A549 (cell line): ENCODE results near the gene ACTR1A. TPM values are rescaled to one million over a fixed set of nuclear protein-coding genes. Genes with fewer than 3 reads are reported as not detected.

ENCODE experiments used
- ATAC-seq, 2 experiments: fragments of 200-7000 bp in 1 of 2; fragments of >200 bp in 1 of 2; cut with Nextera tagmentation in 1 of 2; cut with Tn5 transposase in 1 of 2; 3 replicates each; pipeline versions ENCODE4 v1.8.0 to v1.9.1; 2018 to 2020; ENCODE audit warnings: mild to moderate bottlenecking in 1 of 2, moderate library complexity in 1 of 2
- CTCF ChIA-PET: fragments of 300-600 bp; sonication (Branson Sonifier 250); formaldehyde crosslinking; extraction: SDS; loops from one replicate; lab custom pipeline; 2021; ENCODE audit warnings: antibody characterized with exemption, inconsistent platforms; lab: Yijun Ruan, JAX
- POLR2A ChIA-PET: fragments of 350-600 bp; formaldehyde crosslinking; extraction: SDS; loops from one replicate; lab custom pipeline; 2021; ENCODE audit warnings: antibody characterized with exemption, inconsistent platforms; lab: Yijun Ruan, JAX
- DNase-seq, 2 experiments: peaks; one replicate each; pipeline versions ENCODE4 v3.0.0 to v3.0.0-alpha.2; 2011 to 2016; ENCODE audit warnings: low read depth in 1 of 2, low spot score in 1 of 2
- FAIRE-seq: peaks from 2 replicates; lab custom pipeline; 2011; peaks lifted over from hg19 to GRCh38; lab: Jason Lieb, UNC
- H3K27ac ChIP-seq, 2 experiments: fragments of >200 bp; sonication (Bioruptor Twin); formaldehyde crosslinking; 3 replicates each; pipeline ENCODE4 v1.5.1; 2016 to 2017
- H3K4me1 ChIP-seq: fragments of >200 bp; sonication (Bioruptor Twin); formaldehyde crosslinking; 3 replicates; pipeline ENCODE4 v1.6.1; 2016
- H3K4me2 ChIP-seq: fragments of >200 bp; sonication (Bioruptor Twin); formaldehyde crosslinking; 3 replicates; pipeline ENCODE4 v1.6.1; 2016
- H3K4me3 ChIP-seq: fragments of >200 bp; sonication (Bioruptor Twin); formaldehyde crosslinking; 3 replicates; pipeline ENCODE4 v1.5.1; 2016
- H3K9me3 ChIP-seq: fragments of >200 bp; sonication (Bioruptor Twin); formaldehyde crosslinking; 3 replicates; pipeline ENCODE4 v1.6.1; 2016
- BHLHE40 ChIP-seq: IDR thresholded peaks from 2 replicates; pipeline ENCODE4 v1.6.1; 2012; ENCODE audit warnings: low read depth, low read length, inconsistent platforms
- CBX8 ChIP-seq: fragments of 200-600 bp; sonication (generic); IDR thresholded peaks from 2 replicates; pipeline ENCODE4 v1.6.1; 2016
- CHD2 ChIP-seq: fragments of 150-350 bp; IDR thresholded peaks from 2 replicates; pipeline ENCODE4 v1.6.1; 2014; ENCODE audit warnings: low read length; ENCODE audit not compliant: partially characterized antibody
- HEYL ChIP-seq: fragments of 250-450 bp; sonication (Bioruptor Pico); IDR thresholded peaks from 2 replicates; pipeline ENCODE4 v1.8.0; 2021; ENCODE audit warnings: mild to moderate bottlenecking, moderate library complexity
- HOXA7 ChIP-seq: fragments of 250-450 bp; sonication (Bioruptor Pico); IDR thresholded peaks from 2 replicates; pipeline ENCODE4 v1.5.0; 2020; ENCODE audit warnings: mild to moderate bottlenecking, moderate library complexity
- HOXB13 ChIP-seq: fragments of 250-450 bp; sonication (Bioruptor Pico); IDR thresholded peaks from 2 replicates; pipeline ENCODE4 v1.5.0; 2020; ENCODE audit warnings: low read depth, mild to moderate bottlenecking, moderate library complexity
- MAFK ChIP-seq: fragments of 450-650 bp; IDR thresholded peaks from 2 replicates; pipeline ENCODE4 v1.6.1; 2014; ENCODE audit not compliant: partially characterized antibody
- MYC ChIP-seq: IDR thresholded peaks from 2 replicates; pipeline ENCODE4 v1.6.1; 2012; ENCODE audit warnings: mild to moderate bottlenecking, inconsistent platforms, low read length, improper control_type of control experiment, borderline replicate concordance
- NFE2L2 ChIP-seq: fragments of 150-350 bp; conservative IDR thresholded peaks from 2 replicates; pipeline ENCODE4 v1.6.1; 2014; ENCODE audit warnings: low read length
- NPAS2 ChIP-seq: fragments of 250-450 bp; sonication (Bioruptor Pico); IDR thresholded peaks from 2 replicates; pipeline ENCODE4 v1.8.0; 2022; ENCODE audit warnings: mild to moderate bottlenecking, moderate library complexity, borderline replicate concordance
- NR3C1 ChIP-seq: fragments of >200 bp; sonication (Bioruptor Twin); formaldehyde crosslinking; IDR thresholded peaks from 3 replicates; pipeline ENCODE4 v1.6.1; 2017
- POLR2AphosphoS2 ChIP-seq: conservative IDR thresholded peaks from 2 replicates; pipeline ENCODE4 v1.6.1; 2012; ENCODE audit warnings: low read length, improper control_type of control experiment, inconsistent platforms
- RCOR1 ChIP-seq: fragments of 150-350 bp; IDR thresholded peaks from 2 replicates; pipeline ENCODE4 v1.6.1; 2014; ENCODE audit warnings: antibody characterized with exemption, low read length, low read depth
- SREBF2 ChIP-seq: fragments of 450-650 bp; IDR thresholded peaks from 2 replicates; pipeline ENCODE4 v1.6.1; 2014; ENCODE audit warnings: mild to moderate bottlenecking, moderate library complexity
- ZC3H11A ChIP-seq: fragments of 450-650 bp; IDR thresholded peaks from 2 replicates; pipeline ENCODE4 v1.6.1; 2014; ENCODE audit warnings: antibody characterized with exemption, mild to moderate bottlenecking
- ZNF302 ChIP-seq: fragments of 250-450 bp; sonication (Bioruptor Pico); IDR thresholded peaks from 2 replicates; pipeline ENCODE4 v1.9.0; 2021; ENCODE audit warnings: inconsistent platforms, mild to moderate bottlenecking, moderate library complexity
- WGBS: methylation state at CpG from one replicate; pipeline ENCODE4 v1.1.6; 2017; ENCODE audit errors: missing lambda C conversion rate; 5-methylcytosine and 5-hydroxymethylcytosine counted together
- polyA plus RNA-seq, 4 experiments: library from polyadenylated mRNA; depleted of rRNA in 3 of 4; stranded (reverse); fragments of >200 nt; fragmentation: RNase III in 1 of 4; extraction: RNeasy Plus Mini Kit Qiagen cat#74134 plus additional on column Dnase treatment in 1 of 4; gene quantifications; 2 replicates in 3 of 4; 3 replicates in 1 of 4; pipeline ENCODE4 v1.2.3, GENCODE V29; 2011 to 2017
- TF ChIP-seq, protein P1 (sequence below): fragments of >200 bp; sonication (Bioruptor Twin); formaldehyde crosslinking; IDR thresholded peaks from 2 replicates; pipeline ENCODE4 v1.6.1; 2016
- TF ChIP-seq, protein P2 (sequence below): fragments of >200 bp; sonication (Bioruptor Twin); formaldehyde crosslinking; IDR thresholded peaks from 3 replicates; pipeline ENCODE4 v1.6.1; 2016
- TF ChIP-seq, protein P3 (sequence below): fragments of 150-350 bp; IDR thresholded peaks from 2 replicates; pipeline ENCODE4 v1.6.1; 2014; ENCODE audit warnings: low read depth, mild to moderate bottlenecking, low read length
- TF ChIP-seq, protein P4 (sequence below): fragments of 250-450 bp; sonication (Bioruptor Pico); IDR thresholded peaks from 2 replicates; pipeline ENCODE4 v1.5.0; 2020; ENCODE audit warnings: low read depth, mild to moderate bottlenecking, moderate library complexity
- TF ChIP-seq, protein P5 (sequence below): fragments of >200 bp; sonication (Bioruptor Twin); formaldehyde crosslinking; IDR thresholded peaks from 3 replicates; pipeline ENCODE4 v1.5.1; 2016
- TF ChIP-seq, protein P6 (sequence below): fragments of 200-600 bp; sonication (generic); IDR thresholded peaks from 2 replicates; pipeline ENCODE4 v1.6.1; 2016; ENCODE audit warnings: antibody characterized with exemption, mild to moderate bottlenecking, moderate library complexity

ACTR1A gene
- polyA plus RNA-seq, 2 of the 4 experiments (the other 2 are of a cell fraction), result 85.8 to 114 TPM

DNA sequence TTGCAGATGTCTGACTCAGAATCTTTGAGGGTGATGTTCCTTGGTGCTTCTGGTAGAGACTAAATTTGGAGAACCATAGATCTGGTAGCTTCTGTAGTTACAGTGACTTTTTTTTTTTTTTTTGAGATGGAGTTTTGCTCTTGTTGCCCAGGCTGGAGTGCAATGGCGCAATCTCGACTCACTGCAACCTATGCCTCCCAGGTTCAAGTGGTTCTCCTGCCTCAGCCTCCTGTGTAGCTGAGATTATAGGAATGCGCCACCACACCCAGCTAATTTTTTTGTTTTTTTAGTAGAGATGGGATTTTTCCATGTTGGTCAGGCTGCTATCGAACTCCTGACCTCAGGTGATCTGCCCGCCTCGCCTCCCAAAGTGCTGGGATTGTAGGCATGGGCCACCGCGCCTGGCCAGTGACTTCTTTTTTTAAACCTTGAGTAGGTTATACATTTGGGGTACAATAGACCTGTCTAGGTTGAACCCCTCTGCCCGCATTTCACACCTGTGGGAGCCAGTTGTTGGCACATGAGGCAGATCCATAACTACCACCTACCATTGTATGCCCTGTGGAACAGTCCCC, 48.2 kb upstream of the ACTR1A start:
- WGBS, result 98% methylated on average over 9 of the region's 9 CpGs
- FAIRE-seq (no peak), DNase-seq (no peak), ATAC-seq (no peak)
- Histone ChIP-seq H3K27ac (no peak overlapping the region), H3K4me1 (no peaks in the 10 kb centered on the region), H3K4me2 (no peak overlapping the region), H3K4me3 (no peak overlapping the region), H3K9me3 (no peaks in the 10 kb centered on the region)
- POLR2A ChIA-PET, result no interaction called here
- TF ChIP-seq, protein P1, sequence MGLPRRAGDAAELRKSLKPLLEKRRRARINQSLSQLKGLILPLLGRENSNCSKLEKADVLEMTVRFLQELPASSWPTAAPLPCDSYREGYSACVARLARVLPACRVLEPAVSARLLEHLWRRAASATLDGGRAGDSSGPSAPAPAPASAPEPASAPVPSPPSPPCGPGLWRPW, result no peak
- TF ChIP-seq HEYL (CRISPR knock-in tag), result no peak
- TF ChIP-seq HOXA7 (CRISPR knock-in tag), result no peak
- no peak for TF ChIP-seq HOXB13 (CRISPR knock-in tag)
- CTCF ChIA-PET, result interaction anchor here (1.0 kb wide), 2 partner anchors 32 to 216 kb away, joined by 3 to 7 read pairs; no protein-coding TSS in a partner anchor

DNA sequence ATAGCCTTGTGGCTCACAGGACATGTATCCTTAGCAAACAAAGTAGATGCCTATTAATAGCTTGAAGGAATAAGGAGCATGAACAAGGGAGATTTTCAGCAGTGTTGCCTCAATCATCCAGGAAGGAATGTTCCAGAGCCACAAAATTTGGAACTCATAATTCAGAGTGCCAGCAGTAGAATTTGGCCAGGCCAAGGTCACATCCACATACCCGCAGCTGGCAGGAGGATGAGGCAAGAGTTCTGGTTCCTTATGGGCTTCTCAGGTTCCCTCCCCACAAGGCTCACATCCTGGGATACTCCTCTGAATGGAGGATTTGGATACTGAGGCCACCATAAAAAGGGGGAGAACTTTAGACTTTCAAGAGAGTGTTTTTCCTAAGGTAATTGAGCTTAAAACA, 47.0 kb upstream of the ACTR1A start:
- no peak overlapping the region for H3K4me2 ChIP-seq
- ChIA-PET POLR2A (no interaction called here), CTCF (interaction anchor here (1.0 kb wide), 2 partner anchors 8 to 217 kb away, joined by 3 read pairs; no protein-coding TSS in a partner anchor)
- no peaks in the 10 kb centered on the region for H3K4me1 ChIP-seq
- no peaks in the 10 kb centered on the region for H3K9me3 ChIP-seq
- H3K4me3 ChIP-seq, result no peak overlapping the region
- H3K27ac ChIP-seq, result no peak overlapping the region
- 83% methylated on average over 1 of the region's 1 CpG for WGBS
- DNase-seq (no peak), ATAC-seq (no peak), FAIRE-seq (no peak)
- TF ChIP-seq NFE2L2 (no peak), MYC (no peak), NR3C1 (no peak), BHLHE40 (no peak), SREBF2 (no peak), HEYL (CRISPR knock-in tag) (no peak), POLR2AphosphoS2 (no peak), HOXA7 (CRISPR knock-in tag) (no peak), ZNF302 (CRISPR knock-in tag) (no peak), ZC3H11A (no peak), MAFK (no peak), NPAS2 (CRISPR knock-in tag) (no peak)
- TF ChIP-seq, protein P2, sequence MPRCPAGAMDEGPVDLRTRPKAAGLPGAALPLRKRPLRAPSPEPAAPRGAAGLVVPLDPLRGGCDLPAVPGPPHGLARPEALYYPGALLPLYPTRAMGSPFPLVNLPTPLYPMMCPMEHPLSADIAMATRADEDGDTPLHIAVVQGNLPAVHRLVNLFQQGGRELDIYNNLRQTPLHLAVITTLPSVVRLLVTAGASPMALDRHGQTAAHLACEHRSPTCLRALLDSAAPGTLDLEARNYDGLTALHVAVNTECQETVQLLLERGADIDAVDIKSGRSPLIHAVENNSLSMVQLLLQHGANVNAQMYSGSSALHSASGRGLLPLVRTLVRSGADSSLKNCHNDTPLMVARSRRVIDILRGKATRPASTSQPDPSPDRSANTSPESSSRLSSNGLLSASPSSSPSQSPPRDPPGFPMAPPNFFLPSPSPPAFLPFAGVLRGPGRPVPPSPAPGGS, result no peak
- TF ChIP-seq, protein P3, sequence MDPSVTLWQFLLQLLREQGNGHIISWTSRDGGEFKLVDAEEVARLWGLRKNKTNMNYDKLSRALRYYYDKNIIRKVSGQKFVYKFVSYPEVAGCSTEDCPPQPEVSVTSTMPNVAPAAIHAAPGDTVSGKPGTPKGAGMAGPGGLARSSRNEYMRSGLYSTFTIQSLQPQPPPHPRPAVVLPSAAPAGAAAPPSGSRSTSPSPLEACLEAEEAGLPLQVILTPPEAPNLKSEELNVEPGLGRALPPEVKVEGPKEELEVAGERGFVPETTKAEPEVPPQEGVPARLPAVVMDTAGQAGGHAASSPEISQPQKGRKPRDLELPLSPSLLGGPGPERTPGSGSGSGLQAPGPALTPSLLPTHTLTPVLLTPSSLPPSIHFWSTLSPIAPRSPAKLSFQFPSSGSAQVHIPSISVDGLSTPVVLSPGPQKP, result no peak
- TF ChIP-seq, protein P4, sequence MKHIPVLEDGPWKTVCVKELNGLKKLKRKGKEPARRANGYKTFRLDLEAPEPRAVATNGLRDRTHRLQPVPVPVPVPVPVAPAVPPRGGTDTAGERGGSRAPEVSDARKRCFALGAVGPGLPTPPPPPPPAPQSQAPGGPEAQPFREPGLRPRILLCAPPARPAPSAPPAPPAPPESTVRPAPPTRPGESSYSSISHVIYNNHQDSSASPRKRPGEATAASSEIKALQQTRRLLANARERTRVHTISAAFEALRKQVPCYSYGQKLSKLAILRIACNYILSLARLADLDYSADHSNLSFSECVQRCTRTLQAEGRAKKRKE (CRISPR knock-in tag), result no peak

DNA sequence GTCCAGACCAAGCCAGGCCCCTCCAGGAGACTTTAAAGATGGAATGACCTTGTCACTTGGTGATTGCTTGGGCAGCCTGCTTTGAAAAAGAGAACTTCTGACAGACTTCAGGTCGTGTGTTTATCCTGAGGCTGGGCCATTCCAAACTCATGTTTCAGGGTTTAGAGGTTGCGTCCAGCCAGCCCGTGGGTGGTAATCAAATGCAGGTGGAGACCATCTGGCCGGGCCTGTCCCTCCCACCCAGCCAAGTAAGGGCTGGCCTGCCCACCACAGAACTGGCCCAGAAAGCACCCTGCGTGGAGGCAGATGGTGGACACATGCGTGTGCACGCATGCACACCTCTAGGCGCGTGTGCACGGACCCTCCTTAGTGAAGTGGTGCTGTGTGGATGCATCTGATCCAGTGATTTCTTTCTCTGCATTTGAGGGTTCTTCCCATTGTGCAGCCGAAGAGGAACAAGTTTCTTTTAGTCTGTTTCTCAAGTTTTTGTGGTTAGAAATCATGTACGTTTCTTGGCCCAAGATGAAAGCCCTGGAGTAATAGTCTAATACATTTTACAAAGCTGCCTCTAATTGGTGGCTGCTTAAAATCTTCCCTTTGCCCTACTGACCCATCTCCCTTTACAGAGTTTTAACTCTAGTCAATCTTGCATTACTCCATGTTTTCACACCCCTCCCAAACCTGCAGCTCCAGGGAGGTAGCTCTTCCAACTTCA, 44.3 kb upstream of the ACTR1A start:
- Histone ChIP-seq H3K4me2 (no peak overlapping the region), H3K4me3 (no peak overlapping the region), H3K27ac (no peak overlapping the region), H3K9me3 (no peaks in the 10 kb centered on the region), H3K4me1 (peaks cover 3% of the 10 kb centered on the region; the same call in 2 of the 3 replicates)
- WGBS, result 88% methylated on average over 12 of the region's 12 CpGs
- no peak for FAIRE-seq
- ChIA-PET POLR2A (no interaction called here), CTCF (interaction anchor here (1.3 to 1.9 kb wide), 3 partner anchors 15 to 33 kb away, joined by 3 to 4 read pairs (median 4); no protein-coding TSS in a partner anchor)
- no peak for DNase-seq
- ATAC-seq, result no peak
- no peak for TF ChIP-seq CHD2
- no peak for TF ChIP-seq RCOR1
- TF ChIP-seq, protein P4 (CRISPR knock-in tag), result no peak
- TF ChIP-seq, protein P5, sequence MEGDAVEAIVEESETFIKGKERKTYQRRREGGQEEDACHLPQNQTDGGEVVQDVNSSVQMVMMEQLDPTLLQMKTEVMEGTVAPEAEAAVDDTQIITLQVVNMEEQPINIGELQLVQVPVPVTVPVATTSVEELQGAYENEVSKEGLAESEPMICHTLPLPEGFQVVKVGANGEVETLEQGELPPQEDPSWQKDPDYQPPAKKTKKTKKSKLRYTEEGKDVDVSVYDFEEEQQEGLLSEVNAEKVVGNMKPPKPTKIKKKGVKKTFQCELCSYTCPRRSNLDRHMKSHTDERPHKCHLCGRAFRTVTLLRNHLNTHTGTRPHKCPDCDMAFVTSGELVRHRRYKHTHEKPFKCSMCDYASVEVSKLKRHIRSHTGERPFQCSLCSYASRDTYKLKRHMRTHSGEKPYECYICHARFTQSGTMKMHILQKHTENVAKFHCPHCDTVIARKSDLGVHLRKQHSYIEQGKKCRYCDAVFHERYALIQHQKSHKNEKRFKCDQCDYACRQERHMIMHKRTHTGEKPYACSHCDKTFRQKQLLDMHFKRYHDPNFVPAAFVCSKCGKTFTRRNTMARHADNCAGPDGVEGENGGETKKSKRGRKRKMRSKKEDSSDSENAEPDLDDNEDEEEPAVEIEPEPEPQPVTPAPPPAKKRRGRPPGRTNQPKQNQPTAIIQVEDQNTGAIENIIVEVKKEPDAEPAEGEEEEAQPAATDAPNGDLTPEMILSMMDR, result no peak
- TF ChIP-seq, protein P6, sequence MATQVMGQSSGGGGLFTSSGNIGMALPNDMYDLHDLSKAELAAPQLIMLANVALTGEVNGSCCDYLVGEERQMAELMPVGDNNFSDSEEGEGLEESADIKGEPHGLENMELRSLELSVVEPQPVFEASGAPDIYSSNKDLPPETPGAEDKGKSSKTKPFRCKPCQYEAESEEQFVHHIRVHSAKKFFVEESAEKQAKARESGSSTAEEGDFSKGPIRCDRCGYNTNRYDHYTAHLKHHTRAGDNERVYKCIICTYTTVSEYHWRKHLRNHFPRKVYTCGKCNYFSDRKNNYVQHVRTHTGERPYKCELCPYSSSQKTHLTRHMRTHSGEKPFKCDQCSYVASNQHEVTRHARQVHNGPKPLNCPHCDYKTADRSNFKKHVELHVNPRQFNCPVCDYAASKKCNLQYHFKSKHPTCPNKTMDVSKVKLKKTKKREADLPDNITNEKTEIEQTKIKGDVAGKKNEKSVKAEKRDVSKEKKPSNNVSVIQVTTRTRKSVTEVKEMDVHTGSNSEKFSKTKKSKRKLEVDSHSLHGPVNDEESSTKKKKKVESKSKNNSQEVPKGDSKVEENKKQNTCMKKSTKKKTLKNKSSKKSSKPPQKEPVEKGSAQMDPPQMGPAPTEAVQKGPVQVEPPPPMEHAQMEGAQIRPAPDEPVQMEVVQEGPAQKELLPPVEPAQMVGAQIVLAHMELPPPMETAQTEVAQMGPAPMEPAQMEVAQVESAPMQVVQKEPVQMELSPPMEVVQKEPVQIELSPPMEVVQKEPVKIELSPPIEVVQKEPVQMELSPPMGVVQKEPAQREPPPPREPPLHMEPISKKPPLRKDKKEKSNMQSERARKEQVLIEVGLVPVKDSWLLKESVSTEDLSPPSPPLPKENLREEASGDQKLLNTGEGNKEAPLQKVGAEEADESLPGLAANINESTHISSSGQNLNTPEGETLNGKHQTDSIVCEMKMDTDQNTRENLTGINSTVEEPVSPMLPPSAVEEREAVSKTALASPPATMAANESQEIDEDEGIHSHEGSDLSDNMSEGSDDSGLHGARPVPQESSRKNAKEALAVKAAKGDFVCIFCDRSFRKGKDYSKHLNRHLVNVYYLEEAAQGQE, result no peak
- TF ChIP-seq CBX8, result no peak
